Activated CD4-positive, alpha-beta T cell treated with anti-CD3 and anti-CD28 coated beads, Interleukin-2, amount 50 U/mL, for 24 hours (primary cell): ENCODE data around the gene ANKRD13A.
"Not testable (repeated sequence)": the region's sequence is repeated elsewhere in the genome, so short reads cannot be mapped to it uniquely, and the experiment has no call there.

ENCODE experiments used
- DNase-seq, 2 donors: peaks; one replicate each; pipeline ENCODE4 v3.0.0-alpha.2; 2020; ENCODE audit warnings: low read depth in 1 of 2, low spot score in 1 of 2

Gene ANKRD13A

DNA sequence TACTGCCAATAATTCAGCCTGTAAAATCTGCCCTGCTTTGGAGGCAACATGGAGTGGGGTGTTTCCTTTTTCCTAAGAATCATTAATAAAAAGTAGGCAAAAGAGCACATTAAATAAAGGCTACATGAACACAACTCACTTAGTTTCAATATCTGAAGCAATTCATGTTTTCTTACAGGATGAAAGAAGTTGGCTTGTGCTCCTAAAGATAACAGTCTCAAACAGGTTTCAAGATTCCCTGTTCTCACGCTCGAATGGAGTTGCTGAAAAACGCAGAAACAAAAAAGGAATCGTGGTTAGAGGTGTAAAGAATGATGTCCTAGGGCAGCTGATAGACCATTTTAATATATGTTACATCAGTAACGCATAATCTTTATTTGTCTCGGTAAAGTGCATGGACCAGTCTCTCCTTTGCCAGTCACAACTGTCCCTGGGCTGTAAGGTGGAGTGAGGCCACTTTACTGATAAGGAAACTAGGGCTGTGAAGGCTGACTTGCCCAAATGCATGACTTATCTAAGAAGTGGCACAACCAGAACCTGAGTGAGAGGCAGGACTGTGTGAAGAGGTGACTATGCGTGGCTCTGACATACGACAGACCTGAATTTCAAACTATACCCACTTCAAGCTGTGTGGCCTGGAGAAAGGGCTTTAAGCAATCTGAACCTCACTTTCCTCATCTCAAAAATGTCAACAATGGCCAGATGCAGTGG is 15.6 kb upstream of the ANKRD13A start:
- no peak for DNase-seq

DNA sequence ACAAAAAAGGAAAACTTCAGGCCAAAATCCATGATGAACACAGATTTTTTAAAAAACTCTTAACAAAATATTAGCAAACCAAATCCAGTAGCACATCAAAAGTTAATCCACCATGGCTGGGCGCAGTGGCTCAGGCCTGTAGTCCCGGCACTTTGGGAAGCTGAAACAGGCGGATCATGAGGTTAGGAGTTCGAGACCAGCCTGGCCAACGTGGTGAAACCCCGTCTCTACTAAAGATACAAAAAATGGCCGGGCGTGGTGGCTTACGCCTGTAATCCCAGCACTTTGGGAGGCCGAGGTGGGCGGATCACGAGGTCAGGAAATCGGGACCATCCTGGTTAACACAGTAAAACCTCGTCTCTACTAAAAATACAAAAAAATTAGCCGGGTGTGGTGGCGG is 13.0 kb upstream of the ANKRD13A start:
- DNase-seq: not testable (repeated sequence)

DNA sequence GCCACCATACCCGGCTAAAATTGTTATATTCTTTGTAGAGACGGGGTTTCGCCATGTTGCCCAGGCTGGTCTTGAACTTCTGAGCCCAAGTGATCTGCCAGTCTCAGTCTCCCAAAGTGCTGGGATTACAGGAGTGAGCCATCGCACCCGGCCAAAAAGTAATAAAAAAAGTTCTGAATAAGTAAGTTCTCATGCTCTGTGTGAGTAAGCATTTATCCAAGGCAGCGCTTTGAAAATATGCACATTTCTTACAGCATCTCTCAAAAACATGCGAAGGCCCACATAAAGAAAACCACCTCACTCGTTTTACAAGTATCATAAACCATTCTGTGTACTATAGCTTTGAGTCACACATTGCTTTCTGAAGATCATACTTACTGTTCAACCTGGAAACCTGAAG is 11.6 kb upstream of the ANKRD13A start:
- no peak for DNase-seq

DNA sequence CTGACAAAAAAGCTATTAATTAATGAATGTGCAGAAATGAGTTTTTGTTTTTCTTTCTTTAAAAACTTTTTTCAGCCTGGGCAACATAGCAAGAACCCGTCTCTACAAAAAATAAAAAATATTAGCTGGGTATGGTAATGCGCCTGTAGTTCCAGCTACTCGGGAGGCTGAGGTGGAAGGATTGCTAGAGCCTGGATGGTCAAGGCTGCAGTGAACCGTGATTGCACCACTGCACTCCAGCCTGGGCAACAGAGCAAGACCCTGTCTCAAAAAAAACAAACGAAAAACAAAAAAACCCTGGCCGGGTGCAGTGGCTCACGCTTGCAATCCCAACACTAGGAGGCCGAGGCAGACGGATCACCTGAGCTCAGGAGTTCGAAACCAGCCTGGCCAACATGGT is 11.0 kb upstream of the ANKRD13A start:
- no peak for DNase-seq

DNA sequence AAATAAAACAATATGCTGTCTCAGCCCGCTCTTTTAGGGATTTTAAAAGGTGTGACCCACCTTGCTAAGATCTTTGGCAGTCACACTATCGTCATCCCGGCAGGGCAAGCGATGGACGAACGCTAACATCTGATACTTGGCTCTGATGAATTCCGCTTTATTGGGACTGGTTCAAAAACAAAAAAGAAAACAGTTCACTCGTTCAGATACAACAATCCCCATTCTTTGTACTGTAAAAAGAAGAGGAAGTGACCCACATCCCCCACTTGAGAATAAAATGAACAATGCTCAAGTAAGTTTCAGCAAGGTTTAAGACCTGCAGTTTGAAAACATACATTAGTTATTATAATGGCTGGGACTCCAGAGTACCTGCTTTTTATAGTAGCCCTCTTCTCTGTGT is 10.3 kb upstream of the ANKRD13A start:
- no peak for DNase-seq

DNA sequence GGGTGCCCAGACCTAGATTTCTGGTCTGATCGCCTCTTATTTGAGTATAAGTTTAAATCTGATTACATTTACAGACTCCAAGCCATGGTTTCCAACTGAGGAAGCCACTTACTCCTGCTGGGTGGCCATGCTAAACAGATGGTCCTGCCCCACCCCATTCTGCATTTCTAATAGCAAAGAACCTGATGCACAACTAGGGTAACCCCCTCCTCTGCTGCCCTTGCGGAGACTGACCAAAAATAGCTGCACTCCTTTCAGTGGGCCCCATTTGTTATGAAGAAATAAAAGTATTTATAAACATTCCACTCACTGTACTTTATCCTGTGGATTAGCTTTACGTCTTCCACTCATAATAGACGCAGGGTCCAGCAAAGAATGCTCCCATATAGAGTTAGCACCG is 9.8 kb upstream of the ANKRD13A start:
- no peak for DNase-seq

DNA sequence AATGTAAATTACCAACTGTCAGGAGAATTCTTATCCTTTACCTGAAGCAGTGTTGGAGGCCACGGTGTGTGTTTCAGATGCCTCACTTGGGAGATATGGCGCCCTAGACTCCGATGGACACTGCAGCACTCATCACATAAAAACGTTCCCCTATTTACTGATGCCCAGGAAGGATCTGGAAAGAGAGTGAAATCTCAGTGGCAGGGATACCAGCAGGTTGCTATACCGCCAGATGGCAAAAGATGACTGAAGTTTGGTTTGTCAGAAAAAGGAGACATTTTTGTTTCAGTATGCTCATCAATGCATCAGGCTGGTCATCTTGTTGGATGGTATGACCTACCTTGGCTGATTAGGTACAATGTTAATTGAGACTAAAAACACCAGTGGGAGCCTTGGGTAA is 7.6 kb upstream of the ANKRD13A start:
- DNase-seq: no peak

DNA sequence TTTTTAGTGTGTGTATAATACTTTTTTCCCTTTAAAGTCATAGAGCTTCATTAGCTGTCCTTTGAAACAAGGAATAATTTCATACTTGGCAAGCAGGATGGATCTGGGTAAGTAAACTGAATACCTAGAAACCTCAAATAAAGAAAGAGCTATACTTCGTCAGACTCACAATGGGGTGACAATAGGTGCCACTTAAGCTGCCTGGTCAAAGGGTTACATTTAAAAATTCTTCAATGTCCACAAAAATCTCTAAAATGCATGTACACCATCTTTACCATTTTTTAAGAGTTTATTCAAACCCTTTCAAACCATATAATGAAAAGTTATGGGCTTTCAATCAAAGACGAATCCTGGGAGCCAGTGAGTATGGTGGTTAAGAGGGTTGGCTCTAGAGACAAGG is 6.1 kb upstream of the ANKRD13A start:
- no peak for DNase-seq

DNA sequence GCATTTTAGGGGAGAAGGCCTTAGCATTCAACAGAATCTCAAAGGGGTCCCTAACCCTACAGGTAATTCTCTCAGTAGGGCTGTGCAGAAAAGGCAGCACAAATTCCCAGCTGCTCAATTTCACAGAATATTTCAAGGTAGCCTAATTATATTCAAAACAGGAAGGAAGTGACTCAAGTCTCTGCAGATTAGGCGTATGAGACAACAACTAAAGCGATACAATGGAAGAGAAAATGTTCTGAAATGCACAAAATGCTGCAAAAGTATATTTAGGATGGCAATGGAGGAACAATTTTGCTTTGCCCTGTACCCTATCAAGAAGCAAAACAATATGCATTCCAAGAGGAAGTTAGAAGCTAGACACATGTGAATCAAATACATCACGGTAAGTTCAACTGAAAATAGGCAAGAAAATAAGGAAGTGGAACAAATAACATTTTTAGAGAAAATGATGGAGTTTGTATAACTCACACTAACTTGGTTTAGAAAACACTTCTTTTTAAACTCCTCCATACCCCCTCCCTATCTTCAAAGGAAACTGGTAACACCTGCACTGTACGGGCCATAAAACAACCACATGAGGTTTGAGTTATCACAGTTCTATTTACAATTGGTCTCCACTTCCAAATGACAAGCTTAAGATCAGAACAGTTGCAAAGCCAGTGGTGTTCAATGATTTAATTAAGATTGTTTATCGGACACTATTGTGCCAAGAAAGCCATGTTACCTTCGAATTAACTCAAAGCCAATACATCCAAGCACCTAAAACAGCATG is 4.6 kb upstream of the ANKRD13A start:
- no peak for DNase-seq

DNA sequence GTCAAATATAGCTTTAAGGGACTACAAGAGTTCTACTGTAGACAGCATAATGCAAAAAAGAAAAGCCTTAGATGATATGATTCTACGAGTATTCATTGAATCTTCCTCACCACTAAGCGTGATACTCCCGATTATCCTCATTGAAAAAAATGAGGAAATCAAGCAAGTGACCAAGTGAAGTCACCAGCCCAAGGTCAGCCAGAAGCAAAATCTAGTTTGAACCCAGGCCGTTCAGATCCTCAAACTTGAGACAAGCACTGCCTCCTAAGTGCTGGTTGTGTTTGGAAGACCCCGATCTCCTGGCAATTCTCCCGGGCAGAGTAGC is 3.9 kb upstream of the ANKRD13A start:
- no peak for DNase-seq

DNA sequence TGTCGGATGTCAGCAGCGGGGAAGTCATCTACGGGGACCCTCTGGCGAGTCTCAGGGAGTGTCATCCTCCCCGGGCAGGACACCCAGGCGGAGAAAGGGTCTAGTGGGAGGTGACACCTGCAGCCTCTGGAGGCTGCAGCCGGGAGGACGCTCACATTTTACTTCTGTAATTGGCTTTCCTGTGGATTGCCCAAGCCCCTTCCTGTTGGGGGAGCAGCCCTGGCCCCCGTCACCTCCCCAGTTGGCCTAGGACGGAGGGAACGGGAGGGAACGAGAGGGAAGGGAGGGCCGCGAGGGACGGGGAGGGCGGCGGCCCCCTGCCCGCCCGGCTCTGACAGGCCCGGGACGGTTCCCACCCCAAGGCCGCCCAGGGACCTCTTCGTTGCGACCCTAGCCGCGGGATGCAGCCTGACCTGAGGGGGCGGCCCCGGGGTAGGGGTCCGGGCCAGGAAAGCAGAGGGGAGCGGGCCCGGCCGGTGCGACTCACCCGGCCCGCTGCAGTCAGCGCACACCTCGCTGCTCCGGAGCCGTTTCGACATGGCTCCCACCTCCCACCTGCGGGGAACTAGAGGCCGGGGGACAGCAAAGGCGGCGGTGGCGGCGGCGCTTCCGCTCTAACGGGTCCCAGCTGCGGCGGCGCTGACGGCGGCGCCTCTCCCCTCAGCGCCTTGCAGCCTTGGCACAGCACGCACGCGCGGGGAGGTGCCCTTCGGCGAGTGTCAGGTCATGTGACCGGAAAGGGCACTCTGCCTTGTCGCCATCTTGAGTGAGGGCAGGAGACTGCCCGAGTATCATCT is 3.3 kb upstream of the ANKRD13A start, which contains the start of gene GIT2:
TSS of gene GIT2 (minus strand) at position 683 of the 797 bp plus-strand sequence. CDS start at position 539, 144 bp downstream.
- peak; percentile 78 to 94 for DNase-seq

DNA sequence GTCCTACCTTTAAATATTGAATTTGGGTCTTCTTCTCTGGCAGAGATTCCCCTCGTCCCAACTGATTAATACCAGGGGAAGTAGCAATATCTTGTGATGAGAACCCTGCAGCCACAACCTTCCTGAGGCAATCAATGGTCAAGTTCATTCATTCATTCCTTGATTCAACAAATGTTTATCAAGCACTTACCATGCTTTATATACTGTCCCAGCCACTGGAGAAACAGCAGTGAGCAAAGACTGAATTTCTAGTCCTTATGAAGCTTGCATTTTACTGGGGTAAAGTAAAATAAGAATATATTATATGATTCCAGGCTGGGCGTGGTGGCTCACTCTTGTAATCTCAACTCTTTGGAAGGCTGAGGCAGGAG is 2.8 kb upstream of the ANKRD13A start:
- no peak for DNase-seq

DNA sequence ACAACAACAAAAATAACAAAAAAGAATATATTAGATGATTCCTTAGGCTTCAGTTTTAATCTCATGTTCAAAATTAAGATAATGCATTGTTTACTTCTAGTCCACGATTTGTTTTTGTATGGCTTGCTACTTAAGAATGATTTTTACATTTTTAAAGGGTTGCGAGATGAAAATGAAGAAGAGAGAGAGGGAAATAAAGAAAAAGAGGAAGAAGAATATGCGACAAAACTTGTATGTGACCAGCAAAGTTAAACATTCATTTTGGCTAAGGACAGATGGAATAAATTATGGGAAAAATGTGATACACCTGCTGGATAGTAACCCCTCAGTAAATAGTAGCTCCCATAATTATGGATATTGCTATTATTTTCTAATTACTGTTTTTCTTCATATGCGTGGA is 1.8 kb upstream of the ANKRD13A start:
- DNase-seq: no peak

DNA sequence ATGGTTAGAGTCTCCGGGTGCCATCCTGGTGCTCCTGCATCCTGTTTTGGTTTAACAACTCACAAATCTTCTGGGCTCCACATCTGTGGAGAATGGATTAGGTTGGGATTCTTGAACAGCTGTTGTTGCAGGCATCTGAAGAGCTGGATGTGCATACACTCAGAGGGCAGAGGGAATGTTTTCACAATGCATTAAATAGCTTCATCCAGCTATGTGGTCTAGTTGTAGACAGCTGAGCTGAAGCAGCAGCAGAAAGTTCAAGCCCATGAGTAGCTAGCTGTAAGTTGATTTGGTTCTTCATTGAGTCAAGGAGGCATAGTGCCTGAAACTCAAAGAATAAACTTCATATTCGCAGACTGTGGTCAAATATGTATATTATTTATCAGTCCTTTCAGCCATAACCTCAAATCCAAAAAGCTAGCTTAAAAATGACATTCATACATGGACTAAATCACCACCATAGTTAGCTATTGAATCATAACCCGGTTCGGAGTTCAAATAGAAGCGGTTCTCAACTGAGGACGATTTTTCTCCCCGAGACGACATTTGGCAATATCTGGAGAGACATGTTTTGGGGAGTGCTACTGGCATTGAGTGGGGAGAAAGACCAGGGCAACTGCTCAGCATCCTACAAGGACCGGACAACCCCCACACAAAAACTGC is 858 bp upstream of the ANKRD13A start:
- no peak for DNase-seq

DNA sequence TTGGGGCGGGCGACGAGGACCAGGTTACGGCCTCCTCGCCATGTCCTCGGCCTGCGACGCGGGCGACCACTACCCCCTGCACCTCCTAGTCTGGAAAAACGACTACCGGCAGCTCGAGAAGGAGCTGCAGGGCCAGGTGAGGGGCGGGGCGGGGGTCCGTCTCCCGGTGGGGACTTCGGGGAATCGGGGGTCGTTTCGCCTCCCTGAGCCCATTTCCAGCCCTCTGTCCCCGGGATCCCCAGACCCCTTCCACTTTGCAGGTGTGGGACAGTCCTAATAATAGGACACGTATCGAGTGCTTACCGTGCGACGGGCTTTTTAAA is 380 bp downstream of the ANKRD13A start:
- no peak for DNase-seq

DNA sequence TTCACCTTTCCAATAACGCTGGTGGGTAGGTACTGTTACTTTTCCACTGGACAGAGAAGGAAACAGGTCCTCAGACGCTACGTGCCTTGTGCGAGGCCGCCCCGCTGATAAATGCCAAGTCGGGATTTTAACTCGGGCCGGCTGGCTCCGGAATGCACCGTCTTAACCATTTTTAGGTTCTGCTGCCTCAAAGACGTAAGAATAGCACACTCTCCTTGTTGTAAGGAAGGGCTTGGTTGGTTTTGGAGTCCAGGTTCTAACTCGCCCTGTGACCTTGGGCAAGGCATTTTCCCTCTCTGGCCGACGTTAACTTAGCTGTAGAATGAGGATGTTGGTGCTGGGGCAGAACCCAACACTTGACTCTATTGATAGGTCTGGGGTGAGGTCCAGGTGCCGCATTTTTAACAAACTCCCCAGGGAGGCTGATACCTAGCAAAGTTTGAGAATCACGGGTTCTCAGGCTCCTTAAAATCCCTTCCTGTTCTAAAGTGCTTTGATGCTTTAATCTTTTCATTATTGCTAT is 814 bp downstream of the ANKRD13A start:
- no peak for DNase-seq

DNA sequence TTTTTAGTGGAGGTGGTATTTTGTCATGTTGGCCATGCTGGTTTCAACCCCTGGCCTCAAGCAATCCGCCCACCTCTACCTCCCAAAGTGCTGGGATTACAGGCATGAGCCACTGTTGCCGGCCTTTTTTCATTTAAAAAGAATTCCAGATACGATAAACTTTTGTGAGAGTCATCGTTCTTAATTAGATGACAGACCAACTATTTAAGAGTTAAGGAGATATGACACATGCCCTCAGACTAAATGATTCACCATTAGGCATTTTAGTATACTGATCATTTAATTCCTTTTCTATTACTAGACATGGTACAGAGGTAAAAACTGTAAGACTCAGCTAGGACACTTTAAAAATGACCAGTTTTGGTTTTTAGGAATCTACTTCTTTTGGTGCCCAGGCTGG is 2.4 kb downstream of the ANKRD13A start:
- DNase-seq: no peak

DNA sequence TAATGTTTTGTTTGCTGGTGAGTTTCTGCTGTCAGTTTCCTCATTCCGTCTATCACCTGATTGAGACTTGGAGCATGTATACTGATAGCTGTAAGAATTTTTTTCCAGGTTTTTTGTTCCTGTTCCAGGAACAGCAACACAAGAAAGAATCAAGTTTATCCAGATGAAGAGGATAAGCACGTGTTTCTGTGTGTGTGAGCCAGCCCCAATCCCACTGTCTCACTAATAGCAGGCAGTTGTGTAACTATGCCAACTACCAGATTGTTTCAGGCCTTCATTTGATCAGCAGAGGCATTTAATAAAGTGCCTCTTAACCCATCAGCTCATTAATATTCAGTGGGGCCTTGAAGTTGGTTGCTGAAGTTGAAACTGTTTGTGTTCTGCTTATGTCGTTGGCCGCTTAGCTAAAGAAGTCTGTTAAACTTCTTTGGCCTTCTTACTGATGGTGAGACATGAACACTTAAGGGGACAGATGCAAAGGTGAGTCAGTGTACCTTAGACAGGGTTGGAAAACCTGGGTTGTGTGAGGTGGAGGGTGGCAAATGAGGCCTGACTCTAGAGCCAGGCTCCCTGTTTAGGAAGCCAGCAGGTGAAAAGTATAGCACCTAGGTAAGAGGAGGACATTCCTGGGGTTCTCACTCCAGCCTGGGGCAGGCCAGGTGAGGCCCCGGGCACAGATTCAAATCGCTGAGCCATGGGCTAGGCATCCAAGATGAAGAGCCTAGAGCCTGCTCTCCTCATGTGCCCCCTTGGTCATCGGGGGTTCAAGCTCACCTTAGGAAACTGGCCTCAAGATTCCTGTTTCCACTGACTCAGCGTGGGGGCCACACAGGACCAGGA is 3.7 kb downstream of the ANKRD13A start:
- no peak for DNase-seq

DNA sequence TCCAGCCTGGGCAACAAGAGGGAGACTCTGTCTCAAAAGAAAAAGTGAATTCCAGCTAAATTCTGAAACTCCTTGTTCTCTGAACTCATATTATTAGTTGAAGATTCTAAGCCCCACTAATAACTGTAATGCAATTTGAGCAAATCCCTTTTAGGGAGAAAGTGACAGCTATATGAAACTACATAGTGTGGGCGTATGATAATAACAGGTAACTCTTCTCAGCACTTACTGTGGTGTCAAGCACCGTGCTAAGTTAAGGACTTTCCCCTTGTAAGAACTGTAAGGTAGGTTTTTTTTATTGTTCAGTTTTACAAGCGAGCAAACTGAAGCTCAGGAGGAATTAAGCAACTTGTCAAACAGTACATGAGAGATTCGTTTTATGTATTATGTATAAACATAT is 5.4 kb downstream of the ANKRD13A start:
- DNase-seq: no peak

DNA sequence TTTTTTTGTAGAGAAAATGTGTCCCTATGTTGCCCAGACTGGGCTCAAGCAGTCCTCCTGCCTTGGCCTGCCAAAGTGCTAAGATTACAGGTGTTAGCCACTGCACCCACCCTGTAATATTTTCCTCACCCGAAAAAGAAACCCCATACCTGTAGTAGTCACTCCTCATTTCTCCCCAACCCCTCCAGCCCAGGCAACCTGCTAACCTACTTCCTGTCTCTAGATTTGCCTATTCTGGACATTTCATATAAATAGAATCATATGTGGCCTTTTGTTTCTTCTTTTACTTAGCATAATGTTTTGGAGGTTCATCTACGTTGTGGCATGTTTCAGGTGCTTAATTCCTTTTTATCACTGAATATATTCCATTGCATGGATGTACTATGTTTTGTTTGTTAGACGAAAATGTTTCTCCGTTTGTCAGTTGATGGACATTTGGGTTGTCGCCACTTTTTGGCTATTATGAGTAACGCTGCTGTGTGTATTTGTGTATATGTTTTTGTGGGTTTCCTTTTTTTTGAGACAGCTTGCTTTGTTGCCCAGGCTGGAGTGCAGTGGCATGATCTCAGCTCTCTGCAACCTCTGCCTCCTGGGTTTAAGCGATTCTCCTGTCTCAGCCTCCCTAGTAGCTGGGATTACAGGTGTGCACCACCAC is 6.2 kb downstream of the ANKRD13A start:
- no peak for DNase-seq
